ENCODE results near the gene PAM16. TPM values are rescaled to one million over a fixed set of nuclear protein-coding genes. Genes with fewer than 3 reads are reported as not detected.

The PAM16 gene
- total RNA-seq, 8 experiments from 2014 or later: 52.1 to 82.1 (median 66.8) TPM

- in situ Hi-C loops (cut with MboI; ENCODE audit: low pct_unique_long_range_greater_than_20kb in 2 of 9, low sequenced_read_pairs in 9 of 9, unreplicated experiment in 9 of 9): no loop called here
- Histone ChIP-seq H3K27ac (peak overlapping the region in 1 of 2 donors; percentile 59), H3K4me1 (replicated peaks in 1 of 2) (peaks cover 17 to 33% of the 10 kb centered on the region in 2 donors), H3K4me3 (no peak overlapping the region)
- ATAC-seq (replicated peaks in 6 of 8): no peak
- WGBS, 10 experiments: 80 to 100% (median 96%) methylated on average over 1 to 5 of the region's 6 CpGs; no CpG with 5 or more reads in 1 of the 10 experiments
These were observed 53.6 kb downstream of the PAM16 start for GRCh38 chr16:4297480-4297879.

- in situ Hi-C loops (cut with MboI; ENCODE audit: low pct_unique_long_range_greater_than_20kb in 2 of 9, low sequenced_read_pairs in 9 of 9, unreplicated experiment in 9 of 9): no loop called here
- Histone ChIP-seq H3K27ac (no peak overlapping the region), H3K4me3 (no peak overlapping the region), H3K4me1 (replicated peaks in 1 of 2) (peaks cover 17 to 41% of the 10 kb centered on the region in 2 donors)
- ATAC-seq (replicated peaks in 6 of 8): no peak
- 0 to 94% (median 84%) methylated on average over 2 to 5 of the region's 6 CpGs; no CpG with 5 or more reads in 1 of the 10 experiments for WGBS, 10 experiments
These were observed 55.5 kb downstream of the PAM16 start for GRCh38 chr16:4295581-4295980.

GRCh38 chr16:4293822-4294457 is 57.2 kb downstream of the PAM16 start:
- ATAC-seq (replicated peaks in 6 of 8): peak; percentile 81 to 98 (median 94)
- Histone ChIP-seq H3K4me3 (peak overlapping the region in 1 of 5 donors; percentile 7), H3K27ac (peak overlapping the region; percentile 89 to 90), H3K4me1 (replicated peaks in 1 of 2) (peaks cover 17 to 48% of the 10 kb centered on the region in 2 donors)
- in situ Hi-C loops (cut with MboI; ENCODE audit: low pct_unique_long_range_greater_than_20kb in 2 of 9, low sequenced_read_pairs in 9 of 9, unreplicated experiment in 9 of 9): no loop called here
- 0 to 17% (median 0%) methylated on average over 1 to 7 of the region's 20 CpGs; no CpG with 5 or more reads in 2 of the 10 experiments for WGBS, 10 experiments

GRCh38 chr16:4293181-4293716 is 57.9 kb downstream of the PAM16 start:
- peaks cover 17 to 48% of the 10 kb centered on the region in 2 donors for H3K4me1 ChIP-seq (replicated peaks in 1 of 2)
- ATAC-seq (replicated peaks in 6 of 8): no peak
- in situ Hi-C loops (cut with MboI; ENCODE audit: low pct_unique_long_range_greater_than_20kb in 2 of 9, low sequenced_read_pairs in 9 of 9, unreplicated experiment in 9 of 9): no loop called here
- no peak overlapping the region for H3K4me3 ChIP-seq
- peak overlapping the region; percentile 89 to 90 for H3K27ac ChIP-seq
- WGBS, 10 experiments: 30 to 100% (median 72%) methylated on average over 1 to 4 of the region's 14 CpGs; no CpG with 5 or more reads in 4 of the 10 experiments

- peaks cover 23 to 42% of the 10 kb centered on the region in 2 donors for H3K4me1 ChIP-seq (replicated peaks in 1 of 2)
- WGBS, 10 experiments: 89 to 100% (median 92%) methylated on average over 2 to 4 of the region's 4 CpGs; no CpG with 5 or more reads in 5 of the 10 experiments
- ATAC-seq (replicated peaks in 6 of 8): no peak
- no peak overlapping the region for H3K27ac ChIP-seq
- H3K4me3 ChIP-seq: no peak overlapping the region
- in situ Hi-C loops (cut with MboI; ENCODE audit: low pct_unique_long_range_greater_than_20kb in 2 of 9, low sequenced_read_pairs in 9 of 9, unreplicated experiment in 9 of 9): no loop called here
These were observed 59.4 kb downstream of the PAM16 start for GRCh38 chr16:4291699-4292098.

Other genes starting within 250 kb of the PAM16 start
- 10 to 100 TPM in 2 of 8 experiments, 1 to 10 TPM in 6; 4.9 to 17.4 (median 9.4) TPM for gene ADCY9, start 234.9 kb downstream of the PAM16 start, total RNA-seq
- under 1 TPM; 0.07 to 0.71 (median 0.34) TPM for gene SRL, start 109.2 kb downstream of the PAM16 start, total RNA-seq
- gene TFAP4, start 78.3 kb downstream of the PAM16 start, total RNA-seq: 10 to 100 TPM in 6 of 8 experiments, 1 to 10 TPM in 2; 3.6 to 25.6 (median 18.5) TPM
- 10 to 100 TPM in 1 of 8 experiments, 1 to 10 TPM in 7; 2.7 to 10.2 (median 7.5) TPM for gene GLIS2, start 35.3 kb downstream of the PAM16 start, total RNA-seq
- 10 to 100 TPM in 2 of 8 experiments, 1 to 10 TPM in 4, under 1 TPM in 2; 0.33 to 55.0 (median 4.3) TPM for gene VASN, start 20.5 kb upstream of the PAM16 start, total RNA-seq
- gene CORO7, start 65.3 kb upstream of the PAM16 start, total RNA-seq: 10 to 100 TPM in 7 of 8 experiments, 1 to 10 TPM in 1; 6.0 to 30.1 (median 26.8) TPM
- gene DNAJA3, start 74.5 kb upstream of the PAM16 start, total RNA-seq: 10 to 100 TPM; 28.3 to 69.4 (median 44.3) TPM
- 10 to 100 TPM in 6 of 8 experiments, 1 to 10 TPM in 2; 2.8 to 77.3 (median 41.7) TPM for gene NMRAL1, start 123.3 kb upstream of the PAM16 start, total RNA-seq
- gene HMOX2, start 125.1 kb upstream of the PAM16 start, total RNA-seq: 10 to 100 TPM; 31.5 to 67.8 (median 44.1) TPM
- gene CDIP1, start 187.5 kb upstream of the PAM16 start, total RNA-seq: 10 to 100 TPM; 22.5 to 54.3 (median 28.3) TPM
- under 1 TPM; 0.10 to 1.00 (median 0.32) TPM for gene C16orf96, start 205.0 kb upstream of the PAM16 start, total RNA-seq